Stimulated activated CD4-positive, alpha-beta T cell treated with anti-CD3 and anti-CD28 coated beads, Interleukin-15, amount 100 ng/mL, for 24 hours (primary cell): Measurements from ENCODE around the gene MOB2.
"Not testable (repeated sequence)": the region's sequence is repeated elsewhere in the genome, so short reads cannot be mapped to it uniquely, and the experiment has no call there.

Source experiments
- DNase-seq: peaks from one replicate; pipeline ENCODE4 v3.0.0-alpha.2; 2020

Gene MOB2

GRCh38 chr11:1438967-1439330, 47.6 kb downstream of the MOB2 start:
- DNase-seq, result no peak

GRCh38 chr11:1438261-1438966, 48.2 kb downstream of the MOB2 start:
- no peak for DNase-seq

- DNase-seq, result no peak
These were observed 49.1 kb downstream of the MOB2 start for GRCh38 chr11:1437500-1437899.

- DNase-seq, result no peak
These were observed 50.0 kb downstream of the MOB2 start for GRCh38 chr11:1436468-1437039.

- no peak for DNase-seq
These were observed 50.6 kb downstream of the MOB2 start for GRCh38 chr11:1435820-1436467.

GRCh38 chr11:1435479-1435819, 51.1 kb downstream of the MOB2 start:
- not testable (repeated sequence) for DNase-seq

GRCh38 chr11:1433977-1434640, 52.5 kb downstream of the MOB2 start:
- DNase-seq, result no peak

- no peak for DNase-seq
These were observed 53.0 kb downstream of the MOB2 start for GRCh38 chr11:1433568-1433967.

- no peak for DNase-seq
These were observed 57.7 kb downstream of the MOB2 start for GRCh38 chr11:1428762-1429316.

- DNase-seq, result no peak
These were observed 61.1 kb downstream of the MOB2 start for GRCh38 chr11:1425439-1425838.

- no peak for DNase-seq
These were observed 61.6 kb downstream of the MOB2 start for GRCh38 chr11:1425006-1425405.

- not testable (repeated sequence) for DNase-seq
These were observed 63.2 kb downstream of the MOB2 start for GRCh38 chr11:1423406-1423805.

GRCh38 chr11:1422981-1423380, 63.6 kb downstream of the MOB2 start:
- no peak for DNase-seq

- no peak for DNase-seq
These were observed 64.1 kb downstream of the MOB2 start for GRCh38 chr11:1422481-1422880.

GRCh38 chr11:1421291-1421690, 65.3 kb downstream of the MOB2 start:
- DNase-seq, result no peak

GRCh38 chr11:1419811-1420210, 66.8 kb downstream of the MOB2 start:
- DNase-seq, result no peak
